ENCODE data around the gene PI4K2A. TPM values are rescaled to one million over a fixed set of nuclear protein-coding genes. Genes with fewer than 3 reads are reported as not detected.
"Not testable (repeated sequence)": the region's sequence is repeated elsewhere in the genome, so short reads cannot be mapped to it uniquely, and the experiment has no call there.

PI4K2A gene
- total RNA-seq, 1 donor from 2014 or later: 11.9 TPM

DNA sequence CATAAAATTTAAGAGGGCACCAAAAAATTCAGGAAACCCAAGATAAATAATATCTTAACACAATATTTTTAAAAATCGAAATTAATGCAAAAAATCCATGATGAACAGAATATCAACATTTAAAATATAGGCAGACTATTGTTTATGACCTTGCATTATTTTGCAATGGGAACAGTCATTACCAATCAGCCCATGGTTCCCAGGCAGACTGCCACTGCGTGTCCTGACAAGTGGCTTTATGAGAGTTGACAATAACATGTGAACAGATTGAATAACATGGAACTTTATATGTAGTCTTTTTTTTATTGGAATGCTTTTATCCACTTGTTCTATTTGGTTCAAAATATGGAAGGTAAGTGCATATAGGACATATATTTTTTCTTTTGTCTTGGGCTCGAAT is 49.7 kb downstream of the PI4K2A start:
- no peaks in the 10 kb centered on the region for H4K20me1 ChIP-seq (ENCODE audit: low read depth)
- Mint-ChIP-seq H3K27ac (no peak overlapping the region), H3K36me3 (no peaks in the 10 kb centered on the region), H3K4me3 (no peak overlapping the region), H3K9me3 (peaks cover 2% of the 10 kb centered on the region), H3K27me3 (ENCODE audit: insufficient read depth, low read depth) (peaks cover 9% of the 10 kb centered on the region), H3K4me1 (peaks cover 11% of the 10 kb centered on the region)
- no peak overlapping the region for H3K27ac ChIP-seq
- H3K4me3 ChIP-seq: no peak overlapping the region
- no peaks in the 10 kb centered on the region for H3K9me3 ChIP-seq (ENCODE audit: low read depth)
- no peaks in the 10 kb centered on the region for H3K36me3 ChIP-seq
- H3K4me2 ChIP-seq: no peak overlapping the region
- H3K27me3 ChIP-seq: peaks cover 10% of the 10 kb centered on the region
- H2AFZ ChIP-seq (replicated peaks): no peak overlapping the region
- DNase-seq (ENCODE audit: low spot score): no peak
- H3F3A ChIP-seq (ENCODE audit: low read depth): peaks cover 15% of the 10 kb centered on the region
- TF ChIP-seq EZH2phosphoT487 (IDR thresholded peaks at IDR 0.05): no peak
- TF ChIP-seq, protein P1, sequence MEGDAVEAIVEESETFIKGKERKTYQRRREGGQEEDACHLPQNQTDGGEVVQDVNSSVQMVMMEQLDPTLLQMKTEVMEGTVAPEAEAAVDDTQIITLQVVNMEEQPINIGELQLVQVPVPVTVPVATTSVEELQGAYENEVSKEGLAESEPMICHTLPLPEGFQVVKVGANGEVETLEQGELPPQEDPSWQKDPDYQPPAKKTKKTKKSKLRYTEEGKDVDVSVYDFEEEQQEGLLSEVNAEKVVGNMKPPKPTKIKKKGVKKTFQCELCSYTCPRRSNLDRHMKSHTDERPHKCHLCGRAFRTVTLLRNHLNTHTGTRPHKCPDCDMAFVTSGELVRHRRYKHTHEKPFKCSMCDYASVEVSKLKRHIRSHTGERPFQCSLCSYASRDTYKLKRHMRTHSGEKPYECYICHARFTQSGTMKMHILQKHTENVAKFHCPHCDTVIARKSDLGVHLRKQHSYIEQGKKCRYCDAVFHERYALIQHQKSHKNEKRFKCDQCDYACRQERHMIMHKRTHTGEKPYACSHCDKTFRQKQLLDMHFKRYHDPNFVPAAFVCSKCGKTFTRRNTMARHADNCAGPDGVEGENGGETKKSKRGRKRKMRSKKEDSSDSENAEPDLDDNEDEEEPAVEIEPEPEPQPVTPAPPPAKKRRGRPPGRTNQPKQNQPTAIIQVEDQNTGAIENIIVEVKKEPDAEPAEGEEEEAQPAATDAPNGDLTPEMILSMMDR (IDR thresholded peaks at IDR 0.05): no peak
- no peak for TF ChIP-seq EZH2 (IDR thresholded peaks at IDR 0.05)
- H3K79me2 ChIP-seq (ENCODE audit: low read depth): no peaks in the 10 kb centered on the region
- H3K9ac ChIP-seq: no peak overlapping the region
- H3K4me1 ChIP-seq: peaks cover 11% of the 10 kb centered on the region

DNA sequence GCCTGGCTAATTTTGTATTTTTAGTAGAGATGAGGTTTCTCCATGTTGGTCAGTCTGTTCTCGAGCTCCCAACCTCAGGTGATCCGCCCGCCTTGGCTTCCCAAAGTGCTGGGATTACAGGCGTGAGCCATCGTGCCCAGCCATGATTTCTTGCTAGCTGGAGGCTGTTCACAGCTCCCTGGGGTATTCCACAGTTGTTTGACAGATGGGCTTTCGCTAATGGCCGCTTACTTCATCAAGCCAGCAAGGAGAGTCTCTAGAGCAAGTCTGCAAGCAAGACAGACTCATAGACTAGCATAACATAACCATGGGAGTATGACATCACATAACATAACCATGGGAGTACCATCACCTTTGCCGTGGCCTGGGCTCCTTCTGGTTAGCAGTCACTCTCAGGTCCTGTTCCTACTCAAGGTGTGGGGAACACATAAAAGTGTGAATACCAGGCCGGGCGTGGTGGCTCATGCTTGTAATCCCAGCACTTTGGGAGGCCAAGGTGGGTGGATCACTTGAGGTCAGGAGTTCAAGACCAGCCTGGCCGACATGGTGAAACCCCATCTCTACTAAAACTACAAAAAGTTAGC is 57.7 kb downstream of the PI4K2A start:
- H3K36me3 ChIP-seq; H3K9me3 ChIP-seq (ENCODE audit: low read depth); H3K36me3 Mint-ChIP-seq; H3K4me1 ChIP-seq; H3K4me1 Mint-ChIP-seq; H3K9me3 Mint-ChIP-seq; H3K27ac Mint-ChIP-seq; H3K27ac ChIP-seq; H3F3A ChIP-seq (ENCODE audit: low read depth); H3K4me2 ChIP-seq; H3K4me3 ChIP-seq; H3K27me3 Mint-ChIP-seq (ENCODE audit: insufficient read depth, low read depth); H3K4me3 Mint-ChIP-seq; H3K27me3 ChIP-seq; H2AFZ ChIP-seq (replicated peaks); DNase-seq (ENCODE audit: low spot score); H4K20me1 ChIP-seq (ENCODE audit: low read depth); H3K9ac ChIP-seq; H3K79me2 ChIP-seq (ENCODE audit: low read depth): not testable (repeated sequence)

DNA sequence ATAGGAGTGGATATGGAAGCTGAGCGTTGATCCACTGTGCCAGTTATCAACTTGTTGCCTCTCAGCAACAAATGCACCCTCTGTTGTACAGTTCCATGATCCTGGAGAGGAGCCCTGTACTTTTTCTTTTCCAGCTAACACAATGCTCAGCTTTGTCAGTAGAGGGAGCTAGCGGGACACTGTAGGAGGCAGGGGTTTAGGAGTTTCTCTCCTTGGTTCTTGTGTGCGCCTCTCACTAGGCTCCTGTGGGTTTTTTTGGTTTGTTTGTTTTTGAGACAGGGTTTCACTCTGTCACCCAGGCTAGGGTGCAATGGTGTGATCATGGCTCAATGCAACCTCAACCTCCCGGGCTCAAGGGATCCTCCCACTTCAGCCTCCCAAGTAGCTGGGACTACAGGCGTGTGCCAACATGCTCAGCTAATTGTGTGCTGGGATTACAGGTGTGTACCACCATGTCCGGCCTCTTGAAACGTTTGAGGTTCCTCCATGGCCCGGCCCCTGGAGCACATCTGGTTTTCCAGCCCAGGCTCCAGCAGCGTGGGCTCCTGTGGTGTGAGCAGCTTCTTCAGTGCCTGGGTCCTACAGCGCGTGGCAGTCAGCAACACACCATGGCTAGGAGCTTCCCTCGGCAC is 61.1 kb downstream of the PI4K2A start:
- H3K4me1 ChIP-seq: no peaks in the 10 kb centered on the region
- Mint-ChIP-seq H3K27me3 (ENCODE audit: insufficient read depth, low read depth) (peaks cover 4% of the 10 kb centered on the region), H3K4me3 (no peak overlapping the region), H3K9me3 (no peaks in the 10 kb centered on the region), H3K36me3 (no peaks in the 10 kb centered on the region), H3K4me1 (no peaks in the 10 kb centered on the region), H3K27ac (no peak overlapping the region)
- no peaks in the 10 kb centered on the region for H3K27me3 ChIP-seq
- H2AFZ ChIP-seq (replicated peaks): peak overlapping the region; percentile 82
- H3K27ac ChIP-seq: no peak overlapping the region
- no peaks in the 10 kb centered on the region for H3K36me3 ChIP-seq
- no peaks in the 10 kb centered on the region for H3K79me2 ChIP-seq (ENCODE audit: low read depth)
- no peak overlapping the region for H3K4me2 ChIP-seq
- no peaks in the 10 kb centered on the region for H4K20me1 ChIP-seq (ENCODE audit: low read depth)
- H3K4me3 ChIP-seq: no peak overlapping the region
- H3K9me3 ChIP-seq (ENCODE audit: low read depth): no peaks in the 10 kb centered on the region
- no peak for TF ChIP-seq EZH2phosphoT487 (IDR thresholded peaks at IDR 0.05)
- TF ChIP-seq, protein P1 (IDR thresholded peaks at IDR 0.05): peak; percentile 88
- no peaks in the 10 kb centered on the region for H3F3A ChIP-seq (ENCODE audit: low read depth)
- H3K9ac ChIP-seq: no peak overlapping the region
- peak; percentile 83 for DNase-seq (ENCODE audit: low spot score)

DNA sequence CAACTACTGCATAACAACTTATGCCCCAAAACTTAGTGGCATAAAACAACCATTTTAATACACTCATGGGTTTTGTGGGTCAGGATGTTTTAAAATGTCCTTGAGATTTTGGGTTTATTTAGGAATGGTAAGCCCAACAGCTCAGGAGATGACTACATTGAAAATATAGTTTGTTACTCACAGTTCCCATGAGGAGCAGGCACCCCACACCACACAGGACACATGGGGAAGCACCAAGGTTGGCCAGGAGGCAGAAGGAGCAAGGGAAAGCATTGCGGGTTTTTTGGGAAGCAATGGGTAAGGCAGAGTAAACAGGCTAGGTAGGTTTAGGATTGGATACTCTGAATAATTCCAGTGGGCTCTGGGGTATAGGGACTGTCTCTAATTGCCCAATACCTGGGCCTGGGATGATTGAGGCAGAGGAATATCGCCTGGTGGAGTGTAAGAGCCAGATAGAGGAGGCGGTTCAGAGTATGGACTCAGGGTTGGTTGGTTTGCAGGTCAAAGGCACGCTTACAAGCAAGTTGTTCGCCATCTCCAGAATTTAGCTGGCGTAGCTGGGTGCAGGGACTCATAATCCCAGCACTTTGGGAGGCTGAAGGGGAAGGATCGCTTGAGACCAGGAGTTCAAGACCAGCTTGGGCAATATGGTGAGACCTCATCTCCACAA is 63.1 kb downstream of the PI4K2A start:
- H2AFZ ChIP-seq (replicated peaks): no peak overlapping the region
- no peak overlapping the region for H3K27ac ChIP-seq
- no peaks in the 10 kb centered on the region for H3K27me3 ChIP-seq
- Mint-ChIP-seq H3K4me1 (no peaks in the 10 kb centered on the region), H3K27me3 (ENCODE audit: insufficient read depth, low read depth) (peaks cover 2% of the 10 kb centered on the region), H3K27ac (no peak overlapping the region), H3K4me3 (no peak overlapping the region), H3K9me3 (no peaks in the 10 kb centered on the region), H3K36me3 (no peaks in the 10 kb centered on the region)
- no peak for DNase-seq (ENCODE audit: low spot score)
- TF ChIP-seq, protein P1 (IDR thresholded peaks at IDR 0.05): no peak
- TF ChIP-seq EZH2 (IDR thresholded peaks at IDR 0.05) (no peak), EZH2phosphoT487 (IDR thresholded peaks at IDR 0.05) (no peak)
- no peaks in the 10 kb centered on the region for H3K9me3 ChIP-seq (ENCODE audit: low read depth)
- no peaks in the 10 kb centered on the region for H3K79me2 ChIP-seq (ENCODE audit: low read depth)
- H3K36me3 ChIP-seq: no peaks in the 10 kb centered on the region
- H4K20me1 ChIP-seq (ENCODE audit: low read depth): no peaks in the 10 kb centered on the region
- H3F3A ChIP-seq (ENCODE audit: low read depth): no peaks in the 10 kb centered on the region
- H3K4me2 ChIP-seq: no peak overlapping the region
- H3K4me3 ChIP-seq: no peak overlapping the region
- no peak overlapping the region for H3K9ac ChIP-seq
- H3K4me1 ChIP-seq: no peaks in the 10 kb centered on the region

Data from neural progenitor cell (in vitro differentiated cells).